Transverse colon (tissue), 4 donors: Measurements from ENCODE around the gene IGF2BP3. TPM values are rescaled to one million over a fixed set of nuclear protein-coding genes. Genes with fewer than 3 reads are reported as not detected.

ENCODE experiments used
- DNase-seq: peaks from one replicate; pipeline ENCODE4 v3.0.0-alpha.2; 2019
- H3K27ac ChIP-seq, 4 donors: fragments of 200-600 bp; sonication (generic); 2 replicates each; pipeline ENCODE4 v1.5.1; 2016 to 2018; ENCODE audit warnings: inconsistent platforms in 4 of 4
- H3K27me3 ChIP-seq: fragments of 200-600 bp; sonication (generic); 2 replicates; pipeline ENCODE4 v1.5.1; 2017; ENCODE audit warnings: inconsistent platforms
- H3K36me3 ChIP-seq, 4 donors: fragments of 200-600 bp; sonication (generic); 2 replicates each; pipeline ENCODE4 v1.5.1; 2017 to 2019; ENCODE audit warnings: inconsistent platforms in 4 of 4
- H3K4me1 ChIP-seq, 4 donors: fragments of 200-600 bp; sonication (generic); 2 replicates each; pipeline ENCODE4 v1.5.1; 2017 to 2020; ENCODE audit warnings: inconsistent platforms in 4 of 4
- H3K4me3 ChIP-seq, 4 donors: fragments of 200-600 bp; sonication (generic); 1 replicate in 1 of 4; 2 replicates in 3 of 4; pipeline versions ENCODE4 v1.5.1 to v1.6.1; 2017 to 2019; ENCODE audit warnings: inconsistent platforms in 4 of 4
- H3K9me3 ChIP-seq, 2 donors: fragments of 200-600 bp; sonication (generic); 2 replicates each; pipeline ENCODE4 v1.5.1; 2017 to 2019; ENCODE audit warnings: inconsistent platforms in 2 of 2
- CTCF ChIP-seq, 5 experiments: fragments of 200-600 bp in 3 of 5; fragments of 450-650 bp in 2 of 5; sonication (generic) in 3 of 5; IDR thresholded peaks; 1 replicate in 2 of 5; 2 replicates in 3 of 5; pipeline ENCODE4 v1.5.1; 2016 to 2017; ENCODE audit warnings: antibody characterized with exemption in 5 of 5, inconsistent platforms in 3 of 5, mild to moderate bottlenecking in 2 of 5, moderate library complexity in 1 of 5
- EP300 ChIP-seq: sonication (generic); formaldehyde crosslinking; IDR thresholded peaks from one replicate; pipeline ENCODE4 v1.6.1; 2017; ENCODE audit warnings: antibody characterized with exemption, low read depth
- POLR2A ChIP-seq: fragments of 450-650 bp; IDR thresholded peaks from one replicate; pipeline ENCODE4 v1.6.1; 2016; ENCODE audit warnings: antibody characterized with exemption, mild to moderate bottlenecking, moderate library complexity
- POLR2AphosphoS5 ChIP-seq, 3 donors: sonication (generic); formaldehyde crosslinking; IDR thresholded peaks; one replicate each; pipeline ENCODE4 v1.6.1; 2016; ENCODE audit warnings: antibody characterized with exemption in 3 of 3
- WGBS, 2 donors: methylation state at CpG; one replicate each; pipeline ENCODE4 v1.1.5; 2018; ENCODE audit warnings: low coverage in 1 of 2; 5-methylcytosine and 5-hydroxymethylcytosine counted together
- in situ Hi-C, 4 donors: fragments of 200-750 bp; cut with MboI; loops; one replicate each; pipeline versions ENCODE4 v1.15.0 to v1.15.1; 2017; ENCODE audit warnings: low sequenced_read_pairs in 3 of 4, low pct_ligation_motif_present in 1 of 4, low pct_unique_long_range_greater_than_20kb in 1 of 4
- intact Hi-C: fragments of 100-400 bp; cut with DNase I; formaldehyde crosslinking; loops from one replicate; pipeline ENCODE4 v1.15.1; 2023; ENCODE audit warnings: low total_unique reads
- total RNA-seq, 4 donors: library from RNA; depleted of rRNA; stranded (reverse); fragments of >200 nt; gene quantifications; one replicate each; pipeline ENCODE4 v1.1.0, GENCODE V29; 2016

IGF2BP3 gene
- total RNA-seq, 4 donors from 2014 or later: 0.41 to 0.64 TPM; not detected in 2

DNA sequence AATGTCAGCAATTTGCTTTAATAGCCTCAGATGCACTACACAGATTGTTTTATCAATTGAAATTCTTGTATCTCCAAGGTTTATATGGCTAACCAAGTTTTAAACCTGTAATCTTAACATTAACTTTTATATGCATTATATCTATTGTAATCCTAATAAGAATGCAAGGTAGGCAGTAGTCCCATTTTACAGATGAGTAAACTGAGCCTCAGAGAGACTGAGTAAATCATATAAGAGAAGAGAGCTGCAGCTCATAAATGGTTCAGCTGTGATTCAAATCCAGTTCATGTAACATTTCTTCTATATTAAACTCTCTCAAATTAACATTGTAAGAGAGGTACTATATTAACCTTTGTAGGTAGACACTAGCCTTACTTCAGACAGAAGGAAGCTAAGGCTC is 127.2 kb downstream of the IGF2BP3 start:
- in situ Hi-C loops (no loop called here), intact Hi-C loops (no loop called here)
- H3K4me3 ChIP-seq: no peak overlapping the region
- no peak overlapping the region for H3K27ac ChIP-seq
- H3K36me3 ChIP-seq: no peaks in the 10 kb centered on the region
- no peak for DNase-seq
- H3K4me1 ChIP-seq: peaks cover 0 to 10% (median 3%) of the 10 kb centered on the region in 4 donors
- peaks cover 20% of the 10 kb centered on the region for H3K27me3 ChIP-seq
- H3K9me3 ChIP-seq: no peaks in the 10 kb centered on the region
- TF ChIP-seq POLR2AphosphoS5 (IDR thresholded peaks at IDR 0.05): no peak
- no peak for TF ChIP-seq EP300
- no peak for TF ChIP-seq POLR2A
- TF ChIP-seq CTCF (IDR thresholded peaks at IDR 0.05): no peak

DNA sequence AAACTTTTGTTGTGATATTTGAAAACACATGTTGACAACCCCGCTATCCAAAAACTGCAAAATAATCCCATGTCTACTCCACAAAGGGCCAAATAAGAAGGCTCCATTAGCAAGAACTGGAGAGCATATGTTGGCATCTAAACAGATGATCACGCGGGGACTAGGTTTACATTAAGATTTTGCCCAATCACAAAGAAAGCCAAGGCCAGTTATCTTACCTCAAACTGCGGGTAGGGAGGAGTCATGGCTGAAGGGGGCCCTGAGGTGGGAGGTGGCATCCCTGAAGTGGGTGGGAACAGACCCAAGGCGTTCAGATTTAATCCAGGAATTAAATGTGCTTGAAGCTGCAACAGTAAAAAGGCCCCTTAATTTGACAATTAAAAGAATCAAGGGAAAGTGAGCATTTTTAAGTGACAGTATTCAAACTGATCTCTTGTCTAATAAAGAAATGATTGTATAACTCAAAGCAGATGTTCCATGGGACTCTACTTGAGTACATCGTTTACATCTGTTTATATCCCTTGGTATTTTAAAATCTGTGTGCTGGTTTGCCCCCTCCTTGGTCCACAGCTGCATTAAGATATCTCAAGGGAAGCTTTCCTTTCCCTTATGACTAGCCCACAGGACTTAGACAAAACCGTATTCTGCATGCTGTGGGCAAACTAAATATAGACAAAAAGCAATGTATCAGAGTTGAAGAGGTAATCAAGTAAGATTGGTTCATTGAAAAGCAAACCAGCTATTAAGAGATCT is 128.3 kb downstream of the IGF2BP3 start:
- no peak for DNase-seq
- H3K27me3 ChIP-seq: peaks cover 31% of the 10 kb centered on the region
- no peaks in the 10 kb centered on the region for H3K36me3 ChIP-seq
- H3K9me3 ChIP-seq: no peaks in the 10 kb centered on the region
- H3K4me3 ChIP-seq: no peak overlapping the region
- in situ Hi-C loops (no loop called here), intact Hi-C loops (no loop called here)
- 78 to 81% methylated on average over 5 to 7 of the region's 7 CpGs for WGBS, 2 donors
- no peak for TF ChIP-seq POLR2AphosphoS5 (IDR thresholded peaks at IDR 0.05)
- TF ChIP-seq CTCF (IDR thresholded peaks at IDR 0.05): no peak
- no peak for TF ChIP-seq EP300
- TF ChIP-seq POLR2A: no peak
- H3K27ac ChIP-seq: no peak overlapping the region
- H3K4me1 ChIP-seq: peaks cover 0 to 10% (median 3%) of the 10 kb centered on the region in 4 donors

- H3K27me3 ChIP-seq: peaks cover 43% of the 10 kb centered on the region
- H3K4me3 ChIP-seq: no peak overlapping the region
- no peaks in the 10 kb centered on the region for H3K9me3 ChIP-seq
- H3K36me3 ChIP-seq: no peaks in the 10 kb centered on the region
- intact Hi-C loops (no loop called here), in situ Hi-C loops (no loop called here)
- WGBS, 2 donors: 33 to 52% methylated on average over 2 of the region's 2 CpGs
- TF ChIP-seq POLR2A (no peak), EP300 (no peak), POLR2AphosphoS5 (IDR thresholded peaks at IDR 0.05) (no peak), CTCF (IDR thresholded peaks at IDR 0.05) (no peak)
- no peak overlapping the region for H3K27ac ChIP-seq
- DNase-seq: no peak
- peaks cover 0 to 15% (median 2%) of the 10 kb centered on the region in 4 donors for H3K4me1 ChIP-seq
Measured at GRCh38 chr7:23338863-23339262, 131.4 kb downstream of the IGF2BP3 start.

- WGBS, 2 donors: 63 to 77% methylated on average over 1 to 2 of the region's 2 CpGs
- H3K4me3 ChIP-seq: no peak overlapping the region
- intact Hi-C loops (no loop called here), in situ Hi-C loops (no loop called here)
- H3K27ac ChIP-seq: no peak overlapping the region
- no peaks in the 10 kb centered on the region for H3K36me3 ChIP-seq
- no peak for TF ChIP-seq POLR2AphosphoS5 (IDR thresholded peaks at IDR 0.05)
- no peak for TF ChIP-seq CTCF (IDR thresholded peaks at IDR 0.05)
- no peak for TF ChIP-seq POLR2A
- no peak for TF ChIP-seq EP300
- no peak for DNase-seq
- H3K4me1 ChIP-seq: peaks cover 0 to 15% (median 2%) of the 10 kb centered on the region in 4 donors
- no peaks in the 10 kb centered on the region for H3K9me3 ChIP-seq
- peaks cover 43% of the 10 kb centered on the region for H3K27me3 ChIP-seq
Measured at GRCh38 chr7:23338439-23338838, 131.9 kb downstream of the IGF2BP3 start.
